GM12892 (cell line): ENCODE results near the gene PACSIN1.

ENCODE experiments used
- POLR2A ChIP-seq: IDR thresholded peaks from 2 replicates; pipeline ENCODE4 v1.6.1; 2011; ENCODE audit warnings: low read depth, low read length, control low read depth
- POLR2AphosphoS5 ChIP-seq: IDR thresholded peaks from 2 replicates; pipeline ENCODE4 v1.6.1; 2011; ENCODE audit warnings: low read depth, low read length, control low read depth

- no peak for TF ChIP-seq POLR2AphosphoS5
- TF ChIP-seq POLR2A: no peak
Measured at GRCh38 chr6:34494973-34495372, 29.1 kb downstream of the PACSIN1 start.
